Stimulated activated CD4-positive, alpha-beta T cell treated with anti-CD3 and anti-CD28 coated beads, Interleukin-15, amount 100 ng/mL, for 24 hours (primary cell): ENCODE measurements around the gene SPOCD1.
A peak's percentile ranks its signal among the peaks of the same experiment; 100 is the strongest.

ENCODE experiments used
- DNase-seq: peaks from one replicate; pipeline ENCODE4 v3.0.0-alpha.2; 2020

Gene SPOCD1

DNA sequence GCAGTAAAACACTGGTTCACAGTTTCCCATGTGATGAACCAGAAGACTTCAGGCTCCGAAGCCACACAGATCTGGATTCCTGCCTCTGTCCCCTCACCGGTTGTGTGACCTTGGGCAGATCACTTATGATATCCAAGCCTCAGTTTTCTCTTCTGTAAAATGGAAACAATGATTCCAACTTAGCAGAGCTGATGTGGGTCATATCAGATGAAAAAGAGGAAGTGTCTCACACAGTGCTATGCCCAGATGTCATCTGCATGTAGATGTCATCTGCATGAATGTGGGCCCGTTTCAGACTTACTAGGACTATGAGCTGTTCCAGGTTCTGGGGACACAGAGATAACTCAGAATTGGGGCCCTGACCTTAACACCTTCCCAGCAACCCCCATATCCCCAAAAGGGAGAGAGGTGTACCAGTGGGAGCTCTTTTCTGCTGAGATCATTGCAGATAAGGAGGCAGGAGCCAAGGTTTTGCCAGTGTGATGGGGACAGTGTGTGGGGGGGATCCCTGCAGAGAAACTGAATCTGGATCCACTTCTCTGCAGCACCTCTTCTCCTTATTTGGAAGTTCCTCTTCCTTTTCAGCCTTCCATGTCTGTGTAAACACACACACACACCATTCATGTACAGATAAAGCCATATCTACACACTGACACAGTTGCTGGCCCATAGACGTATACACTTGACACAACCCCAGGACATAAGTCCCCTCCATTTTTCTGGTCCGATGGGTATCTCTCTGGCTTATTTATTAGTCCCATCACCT is 46.7 kb downstream of the SPOCD1 start:
- peak; percentile 44 for DNase-seq

GRCh38 chr1:31768407-31768907 is 47.4 kb downstream of the SPOCD1 start:
- DNase-seq: no peak

DNA sequence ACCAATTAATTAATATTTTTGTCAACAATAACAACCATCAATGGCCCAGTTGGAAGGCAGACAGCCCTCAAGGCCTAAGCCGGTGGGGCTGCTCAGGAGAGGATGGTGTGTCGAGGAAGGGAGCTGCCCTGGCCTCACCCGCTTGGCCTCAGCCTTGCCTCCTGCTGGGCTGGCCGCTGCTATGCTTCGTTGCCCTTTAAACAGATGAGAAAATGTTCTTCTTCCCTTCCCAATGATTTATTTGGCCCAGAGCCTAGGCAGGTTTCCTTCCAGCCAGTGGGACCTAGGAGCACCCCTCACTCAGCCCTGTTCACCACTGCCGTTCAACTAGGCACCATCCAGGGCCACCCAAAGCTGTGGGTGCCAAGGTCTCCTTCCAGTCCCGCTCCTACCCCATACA is 48.6 kb downstream of the SPOCD1 start:
- no peak for DNase-seq

DNA sequence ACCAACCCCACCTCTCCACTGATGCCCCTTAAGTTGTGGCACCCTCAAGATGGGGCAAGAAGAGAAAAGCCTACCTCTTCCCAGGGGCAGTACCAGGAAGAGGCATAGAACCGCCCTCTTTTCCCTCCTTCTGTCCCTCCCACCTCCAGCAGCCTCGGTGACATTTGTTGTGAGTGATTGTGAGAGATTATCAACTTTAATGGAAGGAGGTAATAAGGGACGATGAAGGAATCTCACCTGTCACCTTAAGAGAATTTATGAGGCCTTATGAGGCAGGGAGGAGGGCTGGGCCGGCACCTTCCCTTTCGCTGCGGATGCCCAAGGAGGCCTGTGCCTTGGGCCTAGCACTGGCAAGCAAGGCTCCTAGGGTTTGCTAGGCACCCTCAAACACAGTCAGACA is 50.3 kb downstream of the SPOCD1 start:
- DNase-seq: no peak

DNA sequence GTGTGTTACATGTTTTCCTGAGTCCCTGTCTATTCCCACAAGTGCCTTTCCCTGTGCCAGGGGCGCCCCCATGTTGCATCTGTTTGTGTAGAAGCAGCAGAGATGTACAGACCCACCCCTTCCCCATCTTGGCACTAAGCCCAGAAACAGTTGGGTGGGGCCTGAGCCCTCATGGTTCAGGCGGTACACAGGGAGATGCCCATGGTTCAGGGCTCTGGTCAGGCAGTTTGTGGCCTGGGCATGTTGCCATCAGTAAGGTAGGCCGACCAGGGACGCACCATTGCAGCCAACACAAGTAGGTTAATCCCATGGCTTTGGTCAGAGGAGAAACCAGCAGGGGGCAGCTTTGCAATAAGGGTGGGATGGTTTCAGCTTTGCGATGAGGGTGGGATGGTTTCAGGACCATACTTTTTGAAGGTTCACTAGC is 50.8 kb downstream of the SPOCD1 start:
- peak; percentile 31 for DNase-seq

GRCh38 chr1:31764312-31765040 is 51.3 kb downstream of the SPOCD1 start, which contains the start of gene ADGRB2:
TSS of gene ADGRB2 (minus strand) at chr1:31764340. CDS start at chr1:31757221, 7,119 bp downstream.
- DNase-seq: peak; percentile 41

DNA sequence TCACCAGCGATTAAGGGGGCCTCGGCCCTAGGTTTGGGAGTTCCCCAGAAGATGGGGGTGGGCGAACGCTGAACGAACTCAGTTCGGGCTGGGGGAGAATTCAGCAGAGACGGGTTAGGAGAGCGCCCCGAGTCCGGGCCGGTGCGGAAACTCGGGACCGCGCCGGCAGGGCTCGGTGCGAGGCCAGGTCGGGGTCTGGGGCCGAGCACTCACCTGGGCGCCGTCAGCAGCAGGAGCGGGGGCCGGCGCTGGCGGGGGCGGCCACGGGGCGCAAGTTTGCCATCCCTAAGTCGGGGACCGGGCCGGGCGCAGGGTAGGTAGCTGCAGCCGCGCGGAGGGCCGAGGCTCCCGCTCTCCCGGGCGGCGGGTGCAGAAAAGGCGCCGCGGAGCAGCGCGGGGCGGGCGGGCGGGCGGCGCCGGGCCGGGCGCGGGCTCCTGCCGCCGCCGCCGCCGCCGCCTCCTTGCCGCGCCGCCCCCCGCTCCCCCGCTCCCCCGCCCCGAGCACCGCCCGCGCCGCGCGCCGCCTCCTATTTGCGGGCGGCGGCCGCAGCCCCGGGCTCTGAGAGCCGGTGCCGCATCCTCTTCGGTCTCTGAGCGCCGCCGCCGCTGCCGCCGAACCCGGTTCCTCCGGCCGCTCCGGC is 52.0 kb downstream of the SPOCD1 start:
- DNase-seq: peak; percentile 19

- peak; percentile 82 for DNase-seq
These were observed 52.8 kb downstream of the SPOCD1 start for GRCh38 chr1:31762726-31763670.

DNA sequence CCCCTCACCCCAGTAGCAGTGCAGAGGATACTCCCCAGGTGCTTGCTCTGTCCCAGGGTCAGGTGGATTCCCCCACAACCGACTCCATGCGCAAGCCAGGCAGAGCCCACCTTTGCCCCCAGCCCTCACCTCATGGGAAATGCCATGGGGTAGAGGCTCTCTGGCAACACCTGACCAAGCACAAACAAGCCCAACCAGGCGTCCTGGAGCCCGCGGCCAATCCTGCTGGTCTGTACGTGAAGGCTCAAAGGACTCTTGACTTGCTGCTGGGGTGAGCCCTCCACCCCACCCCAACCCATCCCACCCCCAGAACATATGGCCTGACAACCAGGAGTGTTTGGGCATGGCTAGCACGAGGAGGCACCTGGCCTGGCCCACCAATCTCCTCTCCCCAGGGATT is 53.5 kb downstream of the SPOCD1 start:
- no peak for DNase-seq

DNA sequence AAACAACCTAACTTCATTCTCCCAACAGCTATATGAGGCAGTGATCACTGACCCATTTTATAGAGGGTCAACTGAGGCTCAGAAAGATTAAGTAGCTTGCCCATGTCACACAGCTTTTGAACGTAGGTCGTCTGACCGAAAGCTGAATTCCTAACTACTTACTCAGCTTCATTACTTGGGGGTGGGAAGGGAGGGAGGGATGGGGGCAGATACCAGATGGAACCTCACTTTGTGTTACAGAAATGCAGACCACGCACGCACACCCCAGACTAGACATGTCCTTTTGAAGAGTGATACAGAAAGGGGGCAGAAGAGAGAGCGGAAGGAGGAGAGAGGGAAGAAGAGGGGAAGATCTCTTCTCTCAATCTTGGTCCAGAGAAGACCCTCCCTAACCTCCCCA is 53.9 kb downstream of the SPOCD1 start:
- DNase-seq: no peak

DNA sequence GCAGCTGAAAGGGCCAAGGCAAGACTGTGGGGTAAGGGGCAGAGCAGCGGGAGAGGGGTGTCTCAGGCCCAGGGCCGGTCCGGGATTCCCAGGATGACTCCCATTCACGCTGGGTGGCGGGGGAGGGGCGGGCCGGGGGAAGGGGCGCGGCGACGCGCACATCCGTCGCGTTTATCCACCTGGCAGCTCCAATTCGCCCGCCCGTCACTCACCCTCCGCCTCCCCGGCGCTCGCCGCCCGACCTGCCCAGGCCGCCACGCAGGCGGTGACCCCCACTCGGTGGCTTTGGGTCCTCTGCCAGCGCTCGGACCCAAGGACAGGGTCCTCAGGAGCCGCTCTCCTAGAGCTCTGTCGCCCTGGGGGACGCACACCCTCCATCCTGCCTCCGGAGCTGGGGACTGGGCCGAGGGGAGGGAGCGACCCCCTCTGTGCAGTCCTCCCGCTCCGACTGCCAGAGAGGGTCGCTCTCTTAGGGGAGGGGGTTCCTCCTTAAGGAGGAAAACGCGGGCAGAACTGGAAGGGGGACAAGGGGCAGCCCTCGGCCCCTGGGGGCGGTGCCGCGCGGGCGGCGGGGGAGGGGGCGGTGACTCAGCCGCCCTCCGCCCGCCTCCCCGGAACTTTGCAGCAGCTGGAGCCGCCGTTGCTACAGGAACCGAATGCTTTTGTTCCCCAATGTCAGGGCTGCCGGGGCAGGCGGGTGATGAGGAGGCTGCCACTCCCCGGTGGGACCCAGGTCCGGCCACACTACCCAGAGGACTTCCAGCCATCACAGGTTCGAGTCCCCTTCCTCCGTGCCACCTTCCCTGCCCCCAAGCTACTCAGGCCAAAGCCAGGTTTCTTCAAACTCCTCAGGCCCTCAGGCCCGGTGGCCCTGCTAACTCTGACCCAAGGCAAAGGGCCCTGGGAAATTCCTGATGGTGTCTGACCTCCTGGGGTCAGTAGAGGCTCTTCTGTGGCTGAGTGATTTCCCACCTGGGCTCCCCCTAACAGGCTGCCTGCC is 55.1 kb downstream of the SPOCD1 start:
- peak; percentile 72 for DNase-seq

DNA sequence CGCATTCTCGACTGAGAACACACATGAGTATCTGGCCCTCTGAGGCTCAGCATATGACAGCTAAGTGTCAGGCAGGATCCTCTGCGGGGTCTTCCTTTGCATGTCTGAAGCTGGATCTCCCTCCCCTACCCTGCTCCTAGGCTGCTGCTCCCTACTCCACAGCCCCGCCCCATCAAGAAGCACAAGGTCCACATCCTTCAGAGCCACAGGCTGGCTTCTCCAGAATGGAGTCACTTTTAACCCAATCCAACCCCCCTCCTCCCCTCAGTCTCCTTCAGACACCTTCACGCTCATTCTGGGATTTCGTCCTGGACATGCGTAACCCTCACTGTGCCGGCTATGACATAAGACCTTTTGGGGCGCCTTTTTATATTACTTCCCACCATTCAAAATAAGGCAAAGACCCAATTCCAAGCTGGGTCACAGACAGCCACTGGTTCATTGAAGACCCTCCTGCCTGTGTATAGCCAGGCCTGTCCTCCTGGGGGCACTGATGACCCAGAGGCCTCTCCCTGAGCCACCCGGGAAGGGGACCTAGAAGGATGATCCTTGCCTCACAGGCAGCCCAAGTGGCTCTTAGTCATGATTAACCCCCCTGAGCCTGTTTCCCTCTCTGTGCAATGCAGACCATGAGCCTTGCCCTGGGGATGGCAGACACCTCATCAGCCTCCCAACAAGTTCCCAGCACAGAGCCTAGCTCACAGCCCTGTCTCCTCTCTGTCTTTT is 56.4 kb downstream of the SPOCD1 start:
- no peak for DNase-seq

DNA sequence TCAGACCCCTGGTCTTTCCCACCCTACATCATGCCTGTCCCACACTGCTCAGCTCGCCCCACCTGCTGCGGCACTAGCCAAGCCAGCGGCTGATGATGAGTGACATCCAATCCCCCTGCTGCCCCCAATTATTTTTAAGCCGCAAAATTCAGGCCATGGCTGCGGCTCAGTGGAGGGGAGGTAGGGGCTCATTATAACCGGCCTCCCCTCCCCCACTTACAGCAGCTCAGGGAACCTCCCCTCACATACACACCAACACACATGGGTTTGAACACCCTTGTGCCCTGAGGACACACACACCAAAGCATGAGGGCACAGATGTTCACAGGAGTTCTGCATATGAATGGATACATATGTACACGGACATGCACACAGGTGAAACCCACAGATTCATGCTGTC is 57.0 kb downstream of the SPOCD1 start:
- DNase-seq: no peak

- DNase-seq: no peak
These were observed 57.8 kb downstream of the SPOCD1 start for GRCh38 chr1:31757989-31758388.

DNA sequence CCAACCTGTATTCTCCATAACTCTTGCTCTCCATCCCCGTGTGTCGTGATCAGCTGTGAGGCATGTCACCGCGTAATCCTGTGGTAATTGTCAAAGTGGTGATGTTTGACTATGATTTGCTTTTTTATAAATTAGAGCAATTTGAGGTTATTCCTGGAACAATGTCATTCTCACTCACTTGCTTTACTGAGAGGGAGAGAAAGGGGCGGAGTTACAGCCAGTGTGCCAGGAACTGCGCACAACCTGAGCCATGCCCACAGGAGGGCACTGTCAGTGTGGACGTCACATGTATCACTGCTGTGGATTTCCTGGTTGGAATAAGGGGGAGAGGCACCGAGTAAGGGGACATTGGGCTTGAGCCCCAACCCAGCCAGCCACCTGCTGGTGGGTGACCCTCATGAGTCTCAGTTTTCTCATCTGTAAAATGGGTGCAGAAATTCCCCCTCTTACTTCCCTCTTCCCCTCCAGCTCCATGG is 58.6 kb downstream of the SPOCD1 start:
- DNase-seq: no peak

DNA sequence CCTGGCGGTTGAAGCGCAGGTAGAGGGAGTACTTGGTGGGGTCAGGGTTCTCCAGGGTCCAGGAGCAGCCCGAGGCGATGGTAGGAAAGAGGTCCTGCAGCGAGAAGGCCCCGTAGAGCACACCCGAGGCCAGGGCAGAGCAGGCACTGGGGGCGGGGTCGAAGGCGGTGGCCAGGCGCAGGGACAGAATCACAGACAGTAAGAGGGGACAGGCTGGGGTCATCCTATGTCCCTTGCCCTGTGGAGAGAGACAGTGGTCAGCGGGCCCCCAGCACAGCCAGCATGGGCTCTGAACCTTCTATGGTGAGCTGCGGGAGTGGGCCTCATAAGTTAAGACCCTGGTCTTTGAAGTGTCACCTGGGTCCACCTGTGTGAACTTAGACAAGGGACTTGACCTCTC is 59.2 kb downstream of the SPOCD1 start:
- DNase-seq: no peak

- DNase-seq: no peak
These were observed 59.9 kb downstream of the SPOCD1 start for GRCh38 chr1:31755850-31756492.

DNA sequence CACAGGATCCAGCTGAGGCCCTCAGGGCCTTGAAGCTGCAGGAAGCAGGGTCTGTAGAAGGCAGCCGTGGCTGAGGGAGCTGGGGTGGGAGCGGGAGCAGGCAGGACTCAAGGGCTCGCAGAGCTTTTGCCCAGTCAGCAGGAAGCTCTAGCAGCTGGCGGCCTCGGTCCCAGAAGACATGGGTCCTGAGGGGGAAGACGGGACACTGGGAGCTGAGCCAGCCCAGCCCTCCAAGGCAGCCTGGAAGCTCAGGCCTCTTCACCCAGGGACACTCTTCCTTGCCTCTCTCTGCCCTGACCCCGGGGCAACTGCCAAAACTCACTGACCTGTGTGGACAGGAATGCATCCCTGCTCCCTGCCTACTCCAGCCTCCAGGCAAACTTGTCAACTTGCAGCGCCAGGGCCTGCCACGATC is 60.6 kb downstream of the SPOCD1 start:
- DNase-seq: no peak

DNA sequence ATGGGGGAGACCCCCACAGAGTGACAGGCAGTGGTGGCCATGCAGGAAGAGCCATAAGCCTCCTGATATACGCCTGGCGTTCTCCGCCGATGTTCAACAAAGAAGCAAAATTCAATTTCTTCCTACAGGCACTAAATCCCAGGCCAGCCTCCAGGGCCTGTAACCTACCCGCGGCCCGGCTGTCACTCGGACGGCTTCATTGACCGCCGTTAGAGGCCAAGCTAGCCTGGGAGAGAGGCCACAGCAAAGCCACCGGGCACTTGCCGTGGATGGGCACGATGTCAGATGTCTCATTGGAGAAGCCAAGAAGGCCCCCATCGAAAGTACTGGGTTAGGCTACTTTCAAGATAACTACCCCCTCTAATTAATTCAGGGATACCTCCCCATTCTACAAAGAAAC is 61.4 kb downstream of the SPOCD1 start:
- no peak for DNase-seq
